HEK293T (cell line): ENCODE measurements around the gene PDZD2.

Source experiments
- CTCF ChIA-PET: fragments of 350-600 bp; formaldehyde crosslinking; extraction: SDS; loops from one replicate; lab custom pipeline; 2021; ENCODE audit warnings: antibody characterized with exemption, inconsistent platforms; lab: Yijun Ruan, JAX
- POLR2A ChIA-PET: fragments of 350-600 bp; formaldehyde crosslinking; extraction: SDS; loops from one replicate; lab custom pipeline; 2020; ENCODE audit warnings: antibody characterized with exemption, inconsistent platforms; lab: Yijun Ruan, JAX
- DNase-seq: peaks from one replicate; pipeline ENCODE4 v3.0.0; 2012; ENCODE audit warnings: mixed read lengths; ENCODE audit errors: extremely low spot score
- ARNT ChIP-seq: fragments of 450-650 bp; IDR thresholded peaks from 2 replicates; pipeline ENCODE4 v1.6.1; 2017; ENCODE audit warnings: mild to moderate bottlenecking
- BHLHE40 ChIP-seq: fragments of 450-650 bp; IDR thresholded peaks from 2 replicates; pipeline ENCODE4 v1.6.1; 2016; ENCODE audit warnings: mild to moderate bottlenecking, moderate library complexity, borderline replicate concordance
- CTBP1 ChIP-seq: fragments of 450-650 bp; IDR thresholded peaks from 2 replicates; pipeline ENCODE4 v1.6.1; 2016; ENCODE audit warnings: borderline replicate concordance
- ELF4 ChIP-seq: fragments of 450-650 bp; IDR thresholded peaks from 2 replicates; pipeline ENCODE4 v1.6.1; 2017; ENCODE audit warnings: antibody characterized with exemption
- FOXA1 ChIP-seq: fragments of 450-650 bp; IDR thresholded peaks from 2 replicates; pipeline ENCODE4 v1.6.1; 2016; ENCODE audit warnings: mild to moderate bottlenecking
- FOXK2 ChIP-seq: fragments of 450-650 bp; IDR thresholded peaks from 2 replicates; pipeline ENCODE4 v1.6.1; 2016; ENCODE audit warnings: mild to moderate bottlenecking
- FOXM1 ChIP-seq: fragments of 450-650 bp; IDR thresholded peaks from 2 replicates; pipeline ENCODE4 v1.6.1; 2017; ENCODE audit warnings: mild to moderate bottlenecking, borderline replicate concordance
- HDGF ChIP-seq: fragments of 450-650 bp; IDR thresholded peaks from 2 replicates; pipeline ENCODE4 v1.6.1; 2017; ENCODE audit warnings: antibody characterized with exemption, borderline replicate concordance
- L3MBTL2 ChIP-seq: fragments of 450-650 bp; conservative IDR thresholded peaks from 2 replicates; pipeline ENCODE4 v1.6.1; 2016; ENCODE audit warnings: mild to moderate bottlenecking
- LEF1 ChIP-seq: fragments of 450-650 bp; IDR thresholded peaks from 2 replicates; pipeline ENCODE4 v1.6.1; 2017; ENCODE audit warnings: mild to moderate bottlenecking, borderline replicate concordance
- NFRKB ChIP-seq: fragments of 450-650 bp; IDR thresholded peaks from 2 replicates; pipeline ENCODE4 v1.6.1; 2016; ENCODE audit warnings: mild to moderate bottlenecking, moderate library complexity
- PKNOX1 ChIP-seq: fragments of 450-650 bp; IDR thresholded peaks from 2 replicates; pipeline ENCODE4 v1.6.1; 2016
- SP1 ChIP-seq: fragments of 450-650 bp; IDR thresholded peaks from 2 replicates; pipeline ENCODE4 v1.6.1; 2017
- SUZ12 ChIP-seq: fragments of 450-650 bp; IDR thresholded peaks from 2 replicates; pipeline ENCODE4 v1.6.1; 2016; ENCODE audit warnings: mild to moderate bottlenecking
- TARDBP ChIP-seq: fragments of 450-650 bp; IDR thresholded peaks from 2 replicates; pipeline ENCODE4 v1.6.1; 2016
- ZNF384 ChIP-seq: fragments of 450-650 bp; IDR thresholded peaks from 2 replicates; pipeline ENCODE4 v1.6.1; 2016

Gene PDZD2

DNA sequence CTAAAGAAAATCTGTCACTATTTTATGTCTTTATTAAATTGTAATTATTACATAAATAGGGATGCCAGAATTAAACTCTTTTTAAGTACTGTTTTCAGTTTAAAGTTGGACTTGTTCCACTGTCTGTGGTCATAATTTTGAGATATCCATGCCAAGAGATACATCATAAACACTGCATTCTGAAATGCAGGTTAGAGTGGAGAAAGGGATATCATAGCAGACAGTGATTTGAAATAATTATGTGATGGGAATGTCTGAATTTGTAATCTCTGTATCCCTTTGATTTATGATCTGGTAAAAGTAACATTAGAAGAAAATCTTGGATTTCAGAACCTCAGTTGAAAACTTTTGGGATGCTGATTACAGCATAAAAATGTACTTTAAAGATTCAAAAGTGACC lies 313.1 kb downstream of the PDZD2 start:
- POLR2A ChIA-PET, result no interaction called here
- no peak for TF ChIP-seq NFRKB
- no peak for TF ChIP-seq HDGF
- no peak for TF ChIP-seq SUZ12
- TF ChIP-seq ZNF384, result no peak
- no peak for TF ChIP-seq L3MBTL2
- TF ChIP-seq ARNT, result no peak
- TF ChIP-seq SP1, result no peak
- TF ChIP-seq PKNOX1, result no peak
- no peak for TF ChIP-seq CTBP1
- TF ChIP-seq TARDBP, result no peak
- TF ChIP-seq FOXA1, result no peak
- TF ChIP-seq FOXK2, result no peak
- TF ChIP-seq BHLHE40, result no peak
- DNase-seq, result no peak
- CTCF ChIA-PET, result no interaction called here

GRCh38 chr5:31954091-31954490 lies 315.2 kb downstream of the PDZD2 start:
- no peak for DNase-seq
- CTCF ChIA-PET, result no interaction called here
- POLR2A ChIA-PET, result no interaction called here
- TF ChIP-seq FOXK2, result no peak

GRCh38 chr5:31957151-31957550 lies 318.2 kb downstream of the PDZD2 start:
- ChIA-PET POLR2A (no interaction called here), CTCF (no interaction called here)
- no peak for TF ChIP-seq CTBP1
- no peak for TF ChIP-seq ZNF384
- no peak for TF ChIP-seq ELF4
- TF ChIP-seq PKNOX1, result no peak
- no peak for TF ChIP-seq SUZ12
- TF ChIP-seq NFRKB, result no peak
- no peak for TF ChIP-seq FOXM1
- no peak for TF ChIP-seq HDGF
- TF ChIP-seq SP1, result no peak
- no peak for TF ChIP-seq L3MBTL2
- TF ChIP-seq TARDBP, result no peak
- TF ChIP-seq ARNT, result no peak
- TF ChIP-seq FOXK2, result no peak
- TF ChIP-seq LEF1, result no peak
- no peak for TF ChIP-seq FOXA1
- TF ChIP-seq BHLHE40, result no peak
- no peak for DNase-seq

DNA sequence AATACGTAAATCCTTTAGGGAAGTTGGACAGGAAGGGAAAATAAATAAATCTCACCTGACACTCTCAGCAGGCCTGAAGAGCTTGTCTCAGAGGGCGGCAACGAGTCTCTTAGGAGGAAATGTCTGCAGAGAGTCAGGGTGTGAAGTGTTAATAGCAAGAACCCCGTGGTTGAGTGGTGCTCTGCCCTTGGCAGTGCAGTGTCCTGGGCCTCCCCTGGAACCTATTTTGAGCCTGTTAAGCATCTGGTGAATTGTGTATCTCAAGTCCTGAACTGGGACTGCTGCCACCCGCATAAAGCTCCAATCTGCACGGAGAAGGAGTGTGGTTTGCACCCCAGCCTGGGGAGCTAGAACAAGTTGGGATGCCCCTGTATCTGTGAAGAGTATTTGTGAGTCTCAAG lies 323.4 kb downstream of the PDZD2 start:
- no peak for DNase-seq
- CTCF ChIA-PET, result interaction anchor here (0.5 kb wide), 1 partner anchor 96 kb away, joined by 5 read pairs; no protein-coding TSS in a partner anchor
- no peak for TF ChIP-seq L3MBTL2
- TF ChIP-seq ELF4, result no peak
- no peak for TF ChIP-seq FOXK2
- TF ChIP-seq HDGF, result no peak
- TF ChIP-seq CTBP1, result no peak
- TF ChIP-seq FOXM1, result no peak
- TF ChIP-seq ARNT, result no peak
- TF ChIP-seq BHLHE40, result no peak
- no peak for TF ChIP-seq ZNF384
- no peak for TF ChIP-seq SP1
- no peak for TF ChIP-seq PKNOX1
- POLR2A ChIA-PET, result no interaction called here

- ChIA-PET CTCF (interaction anchor here (0.5 to 0.6 kb wide), 2 partner anchors 12 to 95 kb away, joined by 4 to 5 read pairs; no protein-coding TSS in a partner anchor), POLR2A (no interaction called here)
- DNase-seq, result no peak
- TF ChIP-seq LEF1 (no peak), PKNOX1 (no peak), L3MBTL2 (no peak), FOXA1 (no peak), SP1 (no peak), NFRKB (no peak), ZNF384 (no peak), HDGF (no peak), FOXK2 (no peak), TARDBP (no peak), ELF4 (no peak), SUZ12 (no peak), FOXM1 (no peak), BHLHE40 (no peak), ARNT (no peak), CTBP1 (no peak)
These were observed 324.0 kb downstream of the PDZD2 start for GRCh38 chr5:31962871-31963307.
